ENCODE measurements around the gene CD247.

CD247 gene

GRCh38 chr1:167542109-167543032 lies 24.0 kb upstream of the CD247 start:
- DNase-seq (ENCODE audit: low read depth, low spot score) = no peak

GRCh38 chr1:167541610-167542009 lies 23.3 kb upstream of the CD247 start:
- no peak for DNase-seq (ENCODE audit: low read depth, low spot score)

- no peak for DNase-seq (ENCODE audit: low read depth, low spot score)
These were observed 22.7 kb upstream of the CD247 start for GRCh38 chr1:167541003-167541402.

- DNase-seq (ENCODE audit: low read depth, low spot score) = no peak
These were observed 20.3 kb upstream of the CD247 start for GRCh38 chr1:167538657-167539056.

- peak; percentile 83 for DNase-seq (ENCODE audit: low read depth, low spot score)
These were observed 15.5 kb upstream of the CD247 start for GRCh38 chr1:167533851-167534300.

- DNase-seq (ENCODE audit: low read depth, low spot score) = peak; percentile 48
These were observed 14.9 kb upstream of the CD247 start for GRCh38 chr1:167532964-167533824.

- DNase-seq (ENCODE audit: low read depth, low spot score) = no peak
These were observed 14.0 kb upstream of the CD247 start for GRCh38 chr1:167532375-167532774.

GRCh38 chr1:167529829-167530474 lies 11.6 kb upstream of the CD247 start:
- no peak for DNase-seq (ENCODE audit: low read depth, low spot score)

GRCh38 chr1:167528057-167528728 lies 9.9 kb upstream of the CD247 start:
- DNase-seq (ENCODE audit: low read depth, low spot score) = no peak

GRCh38 chr1:167526667-167527383 lies 8.5 kb upstream of the CD247 start:
- DNase-seq (ENCODE audit: low read depth, low spot score) = peak; percentile 33

- DNase-seq (ENCODE audit: low read depth, low spot score) = no peak
These were observed 6.3 kb upstream of the CD247 start for GRCh38 chr1:167524651-167525050.

- peak; percentile 31 for DNase-seq (ENCODE audit: low read depth, low spot score)
These were observed 3.9 kb upstream of the CD247 start for GRCh38 chr1:167522246-167522645.

GRCh38 chr1:167520711-167521206 lies 2.4 kb upstream of the CD247 start:
- no peak for DNase-seq (ENCODE audit: low read depth, low spot score)

GRCh38 chr1:167517535-167518330 lies 596 bp downstream of the CD247 start:
- no peak for DNase-seq (ENCODE audit: low read depth, low spot score)

GRCh38 chr1:167516404-167517388 lies 1.6 kb downstream of the CD247 start:
- no peak for DNase-seq (ENCODE audit: low read depth, low spot score)

GRCh38 chr1:167515893-167516321 lies 2.4 kb downstream of the CD247 start:
- no peak for DNase-seq (ENCODE audit: low read depth, low spot score)

GRCh38 chr1:167515461-167515860 lies 2.9 kb downstream of the CD247 start:
- no peak for DNase-seq (ENCODE audit: low read depth, low spot score)

GRCh38 chr1:167514288-167514687 lies 4.0 kb downstream of the CD247 start:
- DNase-seq (ENCODE audit: low read depth, low spot score) = no peak
